ENCODE results near the gene LRBA. TPM values are rescaled to one million over a fixed set of nuclear protein-coding genes. Genes with fewer than 3 reads are reported as not detected.

The LRBA gene
- total and polyA plus RNA-seq, 2 donors (not counting 1 experiment from before 2014, with no cell fraction given) = 16.4 to 36.7 TPM

- no peak overlapping the region for H3K4me2 ChIP-seq (ENCODE audit: extremely low read depth, insufficient read depth, low read length)
- no peaks in the 10 kb centered on the region for H4K20me1 ChIP-seq (ENCODE audit: control insufficient read depth, extremely low read depth, insufficient read depth, low read length)
- H3K9me3 ChIP-seq (ENCODE audit: control insufficient read depth, insufficient read depth, low read depth, low read length) = no peaks in the 10 kb centered on the region
- H3K79me2 ChIP-seq (ENCODE audit: control insufficient read depth, insufficient read depth, low read length) = no peaks in the 10 kb centered on the region
- H3K27ac ChIP-seq (ENCODE audit: insufficient read depth, low read length) = no peak overlapping the region
- H3K9ac ChIP-seq (ENCODE audit: insufficient read depth, low read length) = no peak overlapping the region
- H3K4me3 ChIP-seq (replicated peaks in 1 of 4; ENCODE audit: control extremely low read depth in 1 of 4, insufficient read depth in 1 of 4, low read depth in 3 of 4, low read length in 4 of 4) = no peak overlapping the region
- no peaks in the 10 kb centered on the region for H3K27me3 ChIP-seq (ENCODE audit: control insufficient read depth, insufficient read depth, low read length)
- TF ChIP-seq EZH2 (IDR thresholded peaks at IDR 0.05; ENCODE audit: low read length, missing control alignments) (no peak), CTCF (conservative IDR thresholded peaks at IDR 0.05 in 1 of 2, IDR thresholded peaks at IDR 0.05 in 1 of 2; ENCODE audit: low read depth in 1 of 2, low read length in 2 of 2) (no peak)
- no peak overlapping the region for H2AFZ ChIP-seq (ENCODE audit: low read length)
- H3K4me1 ChIP-seq (ENCODE audit: control insufficient read depth, extremely low read depth, insufficient read depth, low read length) = no peaks in the 10 kb centered on the region
- no peaks in the 10 kb centered on the region for H3K36me3 ChIP-seq (ENCODE audit: control insufficient read depth, insufficient read depth, low read length)
- DNase-seq (ENCODE audit: low read depth in 2 of 2) = no peak
Measured at GRCh38 chr4:150591904-150592303, 423.2 kb downstream of the LRBA start.

- Histone ChIP-seq H3K4me2 (ENCODE audit: extremely low read depth, insufficient read depth, low read length) (no peak overlapping the region), H2AFZ (ENCODE audit: low read length) (no peak overlapping the region)
- no peak for DNase-seq (ENCODE audit: low read depth in 2 of 2)
Measured at GRCh38 chr4:150591406-150591805, 423.7 kb downstream of the LRBA start.

GRCh38 chr4:150590631-150591030 lies 424.5 kb downstream of the LRBA start:
- H3K4me1 ChIP-seq (ENCODE audit: control insufficient read depth, extremely low read depth, insufficient read depth, low read length) = no peaks in the 10 kb centered on the region
- TF ChIP-seq EZH2 (IDR thresholded peaks at IDR 0.05; ENCODE audit: low read length, missing control alignments) (no peak), CTCF (conservative IDR thresholded peaks at IDR 0.05 in 1 of 2, IDR thresholded peaks at IDR 0.05 in 1 of 2; ENCODE audit: low read depth in 1 of 2, low read length in 2 of 2) (no peak)
- H3K9me3 ChIP-seq (ENCODE audit: control insufficient read depth, insufficient read depth, low read depth, low read length) = no peaks in the 10 kb centered on the region
- no peak overlapping the region for H3K4me2 ChIP-seq (ENCODE audit: extremely low read depth, insufficient read depth, low read length)
- no peaks in the 10 kb centered on the region for H3K79me2 ChIP-seq (ENCODE audit: control insufficient read depth, insufficient read depth, low read length)
- H2AFZ ChIP-seq (ENCODE audit: low read length) = no peak overlapping the region
- H3K9ac ChIP-seq (ENCODE audit: insufficient read depth, low read length) = no peak overlapping the region
- no peaks in the 10 kb centered on the region for H3K27me3 ChIP-seq (ENCODE audit: control insufficient read depth, insufficient read depth, low read length)
- no peak for DNase-seq (ENCODE audit: low read depth in 2 of 2)
- no peaks in the 10 kb centered on the region for H3K36me3 ChIP-seq (ENCODE audit: control insufficient read depth, insufficient read depth, low read length)
- H4K20me1 ChIP-seq (ENCODE audit: control insufficient read depth, extremely low read depth, insufficient read depth, low read length) = no peaks in the 10 kb centered on the region
- H3K27ac ChIP-seq (ENCODE audit: insufficient read depth, low read length) = no peak overlapping the region
- H3K4me3 ChIP-seq (replicated peaks in 1 of 4; ENCODE audit: control extremely low read depth in 1 of 4, insufficient read depth in 1 of 4, low read depth in 3 of 4, low read length in 4 of 4) = no peak overlapping the region

More at GRCh38 chr4:150591406-150591805, 423.7 kb downstream of the LRBA start:
- no peak overlapping the region for H3K27ac ChIP-seq (ENCODE audit: insufficient read depth, low read length)
- no peak overlapping the region for H3K9ac ChIP-seq (ENCODE audit: insufficient read depth, low read length)
- H3K4me1 ChIP-seq (ENCODE audit: control insufficient read depth, extremely low read depth, insufficient read depth, low read length) = no peaks in the 10 kb centered on the region
- H3K9me3 ChIP-seq (ENCODE audit: control insufficient read depth, insufficient read depth, low read depth, low read length) = no peaks in the 10 kb centered on the region
- TF ChIP-seq EZH2 (IDR thresholded peaks at IDR 0.05; ENCODE audit: low read length, missing control alignments) (no peak), CTCF (conservative IDR thresholded peaks at IDR 0.05 in 1 of 2, IDR thresholded peaks at IDR 0.05 in 1 of 2; ENCODE audit: low read depth in 1 of 2, low read length in 2 of 2) (no peak)
- H3K79me2 ChIP-seq (ENCODE audit: control insufficient read depth, insufficient read depth, low read length) = no peaks in the 10 kb centered on the region
- no peaks in the 10 kb centered on the region for H4K20me1 ChIP-seq (ENCODE audit: control insufficient read depth, extremely low read depth, insufficient read depth, low read length)
- no peak overlapping the region for H3K4me3 ChIP-seq (replicated peaks in 1 of 4; ENCODE audit: control extremely low read depth in 1 of 4, insufficient read depth in 1 of 4, low read depth in 3 of 4, low read length in 4 of 4)
- H3K27me3 ChIP-seq (ENCODE audit: control insufficient read depth, insufficient read depth, low read length) = no peaks in the 10 kb centered on the region
- H3K36me3 ChIP-seq (ENCODE audit: control insufficient read depth, insufficient read depth, low read length) = no peaks in the 10 kb centered on the region

All from fibroblast of lung (primary cell).